ENCODE results near the gene GFOD1. TPM values are rescaled to one million over a fixed set of nuclear protein-coding genes. Genes with fewer than 3 reads are reported as not detected.

Gene GFOD1
- polyA plus RNA-seq, 1 of the 3 experiments (the other 2 are of a cell fraction), result 1.6 TPM

DNA sequence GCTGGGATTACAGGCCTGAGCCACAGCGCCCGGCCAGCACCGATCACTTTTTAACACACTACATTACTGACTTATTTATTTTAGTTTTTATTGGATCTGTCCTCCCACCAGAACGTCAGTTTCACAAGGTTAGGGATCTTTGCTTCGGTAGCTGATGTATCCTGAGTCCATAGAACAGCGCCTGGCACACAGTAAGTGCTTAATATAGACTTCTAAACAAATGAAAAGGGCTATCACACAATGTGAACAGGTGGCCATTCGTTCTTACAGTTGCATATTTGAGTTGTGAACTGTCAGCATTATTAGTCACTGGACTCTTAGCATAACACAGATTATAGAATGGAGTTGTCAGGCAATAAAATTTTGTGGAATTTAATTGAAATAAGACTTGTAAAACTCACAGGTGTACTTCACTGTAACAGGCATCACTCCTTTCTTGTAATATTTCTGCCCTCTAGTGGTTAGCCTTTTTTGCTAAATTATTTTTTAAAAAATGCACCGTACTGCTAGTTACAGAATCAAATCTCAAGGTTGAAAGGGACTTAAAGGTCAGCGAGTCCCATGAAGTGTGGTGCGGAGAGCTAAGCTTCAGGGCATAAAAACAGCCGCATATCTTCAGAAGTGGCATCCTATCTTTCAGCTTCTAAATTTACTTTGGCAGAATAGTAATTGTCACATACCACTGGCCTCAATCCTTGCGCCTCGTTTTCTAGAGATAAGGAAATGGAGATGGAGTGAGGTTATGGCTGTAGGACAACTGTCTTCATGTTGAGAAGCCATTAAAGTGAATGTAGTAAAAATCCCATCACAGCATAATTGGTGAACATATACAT is 155.7 kb downstream of the GFOD1 start:
- H3K27me3 ChIP-seq (ENCODE audit: insufficient read depth), result no peaks in the 10 kb centered on the region
- POLR2A ChIA-PET, result no interaction called here
- no peak overlapping the region for H3K4me2 ChIP-seq
- no peak overlapping the region for H3K27ac ChIP-seq (ENCODE audit: low read depth in 2 of 2, low read length in 1 of 2)
- 55% methylated on average over 13 of the region's 13 CpGs for WGBS (ENCODE audit: low lambda C conversion rate)
- H3K9me3 ChIP-seq, result no peaks in the 10 kb centered on the region
- no peaks in the 10 kb centered on the region for H4K20me1 ChIP-seq (ENCODE audit: insufficient read depth)
- TF ChIP-seq, protein P1, sequence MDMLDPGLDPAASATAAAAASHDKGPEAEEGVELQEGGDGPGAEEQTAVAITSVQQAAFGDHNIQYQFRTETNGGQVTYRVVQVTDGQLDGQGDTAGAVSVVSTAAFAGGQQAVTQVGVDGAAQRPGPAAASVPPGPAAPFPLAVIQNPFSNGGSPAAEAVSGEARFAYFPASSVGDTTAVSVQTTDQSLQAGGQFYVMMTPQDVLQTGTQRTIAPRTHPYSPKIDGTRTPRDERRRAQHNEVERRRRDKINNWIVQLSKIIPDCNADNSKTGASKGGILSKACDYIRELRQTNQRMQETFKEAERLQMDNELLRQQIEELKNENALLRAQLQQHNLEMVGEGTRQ (IDR thresholded peaks at IDR 0.05; ENCODE audit: borderline replicate concordance, low read depth, low read length), result no peak
- TF ChIP-seq, protein P2, sequence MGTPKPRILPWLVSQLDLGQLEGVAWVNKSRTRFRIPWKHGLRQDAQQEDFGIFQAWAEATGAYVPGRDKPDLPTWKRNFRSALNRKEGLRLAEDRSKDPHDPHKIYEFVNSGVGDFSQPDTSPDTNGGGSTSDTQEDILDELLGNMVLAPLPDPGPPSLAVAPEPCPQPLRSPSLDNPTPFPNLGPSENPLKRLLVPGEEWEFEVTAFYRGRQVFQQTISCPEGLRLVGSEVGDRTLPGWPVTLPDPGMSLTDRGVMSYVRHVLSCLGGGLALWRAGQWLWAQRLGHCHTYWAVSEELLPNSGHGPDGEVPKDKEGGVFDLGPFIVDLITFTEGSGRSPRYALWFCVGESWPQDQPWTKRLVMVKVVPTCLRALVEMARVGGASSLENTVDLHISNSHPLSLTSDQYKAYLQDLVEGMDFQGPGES (IDR thresholded peaks at IDR 0.05; ENCODE audit: low read depth, low read length), result no peak
- TF ChIP-seq RAD21 (IDR thresholded peaks at IDR 0.05; ENCODE audit: low read length) (peak; percentile 78), GATA2 (CRISPR knock-in tag; IDR thresholded peaks at IDR 0.05) (no peak), CHD2 (IDR thresholded peaks at IDR 0.05; ENCODE audit: low read length, partially characterized antibody) (no peak), TCF12 (IDR thresholded peaks at IDR 0.05) (no peak), SMC3 (IDR thresholded peaks at IDR 0.05; ENCODE audit: low read depth, low read length) (peak; percentile 52)
- TF ChIP-seq, protein P3, sequence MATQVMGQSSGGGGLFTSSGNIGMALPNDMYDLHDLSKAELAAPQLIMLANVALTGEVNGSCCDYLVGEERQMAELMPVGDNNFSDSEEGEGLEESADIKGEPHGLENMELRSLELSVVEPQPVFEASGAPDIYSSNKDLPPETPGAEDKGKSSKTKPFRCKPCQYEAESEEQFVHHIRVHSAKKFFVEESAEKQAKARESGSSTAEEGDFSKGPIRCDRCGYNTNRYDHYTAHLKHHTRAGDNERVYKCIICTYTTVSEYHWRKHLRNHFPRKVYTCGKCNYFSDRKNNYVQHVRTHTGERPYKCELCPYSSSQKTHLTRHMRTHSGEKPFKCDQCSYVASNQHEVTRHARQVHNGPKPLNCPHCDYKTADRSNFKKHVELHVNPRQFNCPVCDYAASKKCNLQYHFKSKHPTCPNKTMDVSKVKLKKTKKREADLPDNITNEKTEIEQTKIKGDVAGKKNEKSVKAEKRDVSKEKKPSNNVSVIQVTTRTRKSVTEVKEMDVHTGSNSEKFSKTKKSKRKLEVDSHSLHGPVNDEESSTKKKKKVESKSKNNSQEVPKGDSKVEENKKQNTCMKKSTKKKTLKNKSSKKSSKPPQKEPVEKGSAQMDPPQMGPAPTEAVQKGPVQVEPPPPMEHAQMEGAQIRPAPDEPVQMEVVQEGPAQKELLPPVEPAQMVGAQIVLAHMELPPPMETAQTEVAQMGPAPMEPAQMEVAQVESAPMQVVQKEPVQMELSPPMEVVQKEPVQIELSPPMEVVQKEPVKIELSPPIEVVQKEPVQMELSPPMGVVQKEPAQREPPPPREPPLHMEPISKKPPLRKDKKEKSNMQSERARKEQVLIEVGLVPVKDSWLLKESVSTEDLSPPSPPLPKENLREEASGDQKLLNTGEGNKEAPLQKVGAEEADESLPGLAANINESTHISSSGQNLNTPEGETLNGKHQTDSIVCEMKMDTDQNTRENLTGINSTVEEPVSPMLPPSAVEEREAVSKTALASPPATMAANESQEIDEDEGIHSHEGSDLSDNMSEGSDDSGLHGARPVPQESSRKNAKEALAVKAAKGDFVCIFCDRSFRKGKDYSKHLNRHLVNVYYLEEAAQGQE (IDR thresholded peaks at IDR 0.05; ENCODE audit: low read depth, low read length), result no peak
- TF ChIP-seq, protein P4, sequence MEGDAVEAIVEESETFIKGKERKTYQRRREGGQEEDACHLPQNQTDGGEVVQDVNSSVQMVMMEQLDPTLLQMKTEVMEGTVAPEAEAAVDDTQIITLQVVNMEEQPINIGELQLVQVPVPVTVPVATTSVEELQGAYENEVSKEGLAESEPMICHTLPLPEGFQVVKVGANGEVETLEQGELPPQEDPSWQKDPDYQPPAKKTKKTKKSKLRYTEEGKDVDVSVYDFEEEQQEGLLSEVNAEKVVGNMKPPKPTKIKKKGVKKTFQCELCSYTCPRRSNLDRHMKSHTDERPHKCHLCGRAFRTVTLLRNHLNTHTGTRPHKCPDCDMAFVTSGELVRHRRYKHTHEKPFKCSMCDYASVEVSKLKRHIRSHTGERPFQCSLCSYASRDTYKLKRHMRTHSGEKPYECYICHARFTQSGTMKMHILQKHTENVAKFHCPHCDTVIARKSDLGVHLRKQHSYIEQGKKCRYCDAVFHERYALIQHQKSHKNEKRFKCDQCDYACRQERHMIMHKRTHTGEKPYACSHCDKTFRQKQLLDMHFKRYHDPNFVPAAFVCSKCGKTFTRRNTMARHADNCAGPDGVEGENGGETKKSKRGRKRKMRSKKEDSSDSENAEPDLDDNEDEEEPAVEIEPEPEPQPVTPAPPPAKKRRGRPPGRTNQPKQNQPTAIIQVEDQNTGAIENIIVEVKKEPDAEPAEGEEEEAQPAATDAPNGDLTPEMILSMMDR (IDR thresholded peaks at IDR 0.05), result peak; percentile 77
- peaks cover 8 to 11% of the 10 kb centered on the region in 2 experiments; a peak in 3 of 4 replicates for H3K4me1 ChIP-seq (ENCODE audit: control insufficient read depth in 1 of 2, insufficient read depth in 2 of 2, low read depth in 1 of 2, low read length in 1 of 2)
- 0 out of 2 replicates have a peak overlapping the region, but pooled peaks have one; percentile 76 for H2AFZ ChIP-seq (ENCODE audit: low read depth)
- H3F3A ChIP-seq (replicated peaks; ENCODE audit: insufficient read depth), result peaks cover 8% of the 10 kb centered on the region
- H3K36me3 ChIP-seq (replicated peaks in 1 of 2; ENCODE audit: control insufficient read depth in 1 of 2, insufficient read depth in 2 of 2, low read length in 1 of 2), result no peaks in the 10 kb centered on the region
- DNase-seq, result peak; percentile 27
- H3K4me3 ChIP-seq (ENCODE audit: low read depth in 2 of 2, low read length in 1 of 2), result no peak overlapping the region
- H3K79me2 ChIP-seq (ENCODE audit: insufficient read depth), result peaks cover 11% of the 10 kb centered on the region
- no peak overlapping the region for H3K9ac ChIP-seq
- H3K9me2 ChIP-seq, result no peaks in the 10 kb centered on the region
- CTCF ChIA-PET, result interaction anchor here (0.6 to 11.4 kb wide), 22 partner anchors 9 to 694 kb away, joined by 3 to 143 read pairs (median 4); partner anchors contain the start of genes NOL7 and SIRT5
